NOMO-1 treated with dmso at 0.1 percent for 144 hours (cell line): Measurements from ENCODE around the gene MGMT.

ENCODE experiments used
- DNase-seq: peaks from one replicate; lab custom pipeline; 2025; ENCODE audit not compliant: unreplicated experiment; lab: John Stamatoyannopoulos, UW

MGMT gene

GRCh38 chr10:129581827-129582411 lies 114.9 kb downstream of the MGMT start:
- no peak for DNase-seq

- DNase-seq: no peak
These were observed 116.8 kb downstream of the MGMT start for GRCh38 chr10:129583831-129584230.

DNA sequence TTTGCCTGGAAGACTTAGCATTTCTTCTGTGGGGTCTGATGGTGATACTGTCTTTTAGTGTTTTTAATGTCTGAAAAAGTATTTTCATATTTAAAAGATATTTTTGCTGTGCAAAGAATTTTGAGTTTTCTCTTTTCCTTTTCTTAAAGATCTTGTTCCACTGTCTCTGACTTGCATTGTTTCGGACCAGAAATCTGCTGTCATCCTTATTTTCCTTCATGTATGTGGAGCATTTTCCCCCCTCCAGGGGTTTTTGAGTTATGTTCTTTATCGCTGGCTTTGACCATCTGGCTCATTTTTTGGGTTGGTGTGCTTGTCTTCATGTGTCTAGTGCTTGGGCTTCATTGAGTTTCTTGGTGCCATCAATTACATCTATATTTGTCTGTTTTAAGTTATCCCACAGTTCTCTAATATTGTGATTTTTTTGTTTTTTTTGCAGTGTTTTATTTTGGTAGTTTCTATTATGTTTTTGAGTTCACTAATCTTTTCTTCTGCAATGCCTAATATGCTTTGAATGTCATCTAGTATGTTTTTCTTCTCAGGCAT lies 119.9 kb downstream of the MGMT start:
- no peak for DNase-seq

DNA sequence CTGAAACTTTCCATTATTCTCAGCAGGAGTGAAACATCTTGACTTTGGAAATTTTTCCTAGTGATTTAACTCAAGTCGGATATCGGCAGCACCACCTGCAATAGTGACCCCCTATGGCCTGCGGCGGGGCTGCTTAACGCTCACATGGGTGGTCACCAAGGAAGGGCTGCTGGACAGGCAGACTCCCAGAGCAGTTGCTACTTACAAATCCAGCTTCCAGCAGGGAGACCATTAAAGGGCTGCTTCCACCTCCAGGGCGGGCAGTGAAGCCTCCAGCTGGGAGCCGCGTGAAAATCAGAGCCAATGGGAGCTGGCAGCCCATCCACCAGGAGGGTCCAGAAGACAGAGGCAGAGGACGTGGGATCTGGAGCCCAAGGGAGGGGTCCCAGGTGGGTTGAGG lies 122.5 kb downstream of the MGMT start:
- no peak for DNase-seq

- no peak for DNase-seq
These were observed 126.9 kb downstream of the MGMT start for GRCh38 chr10:129593953-129594352.

- no peak for DNase-seq
These were observed 127.8 kb downstream of the MGMT start for GRCh38 chr10:129594811-129595210.

DNA sequence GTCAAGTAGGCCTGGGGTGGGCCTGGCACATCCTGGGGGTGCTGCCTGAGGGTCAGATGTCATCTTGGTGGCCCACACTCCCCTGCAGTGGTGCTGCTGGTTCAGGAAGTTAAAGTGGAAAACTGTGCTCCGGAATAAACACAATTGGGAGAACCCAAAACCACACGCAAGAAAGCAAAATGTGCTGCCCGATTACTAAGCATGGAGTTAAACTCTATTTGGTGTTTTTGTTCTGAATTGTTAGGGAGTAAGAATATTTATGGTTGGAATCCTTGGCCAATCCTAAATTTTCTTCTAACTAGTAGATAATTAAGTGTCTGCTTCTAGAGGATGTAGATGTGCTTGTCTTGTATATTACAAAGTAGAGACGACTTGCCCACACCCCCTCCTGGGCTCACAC lies 131.4 kb downstream of the MGMT start:
- DNase-seq: no peak

DNA sequence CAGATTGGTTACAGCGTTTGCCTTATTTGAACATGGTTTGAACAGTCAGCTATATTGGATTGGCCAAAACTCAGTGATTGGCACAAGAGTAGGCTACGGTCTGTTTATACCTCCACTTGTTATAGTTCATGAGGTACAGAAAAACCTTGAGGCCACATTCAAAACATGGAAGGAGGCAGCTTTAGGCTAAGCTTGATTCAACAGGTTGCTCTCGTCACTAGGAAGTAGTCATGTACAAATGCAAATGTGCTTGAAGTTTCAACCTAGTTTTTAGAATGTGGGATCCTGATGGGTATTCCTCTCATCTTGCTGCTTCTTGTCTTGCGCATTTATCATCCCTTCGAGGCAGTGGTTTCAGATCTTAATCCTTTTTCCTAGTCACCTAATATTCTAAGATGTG lies 132.1 kb downstream of the MGMT start:
- DNase-seq: no peak

GRCh38 chr10:129601737-129602136 lies 134.7 kb downstream of the MGMT start:
- no peak for DNase-seq

GRCh38 chr10:129602938-129603535 lies 136.0 kb downstream of the MGMT start:
- no peak for DNase-seq

- DNase-seq: no peak
These were observed 137.4 kb downstream of the MGMT start for GRCh38 chr10:129604333-129605032.

- no peak for DNase-seq
These were observed 138.4 kb downstream of the MGMT start for GRCh38 chr10:129605266-129605985.

DNA sequence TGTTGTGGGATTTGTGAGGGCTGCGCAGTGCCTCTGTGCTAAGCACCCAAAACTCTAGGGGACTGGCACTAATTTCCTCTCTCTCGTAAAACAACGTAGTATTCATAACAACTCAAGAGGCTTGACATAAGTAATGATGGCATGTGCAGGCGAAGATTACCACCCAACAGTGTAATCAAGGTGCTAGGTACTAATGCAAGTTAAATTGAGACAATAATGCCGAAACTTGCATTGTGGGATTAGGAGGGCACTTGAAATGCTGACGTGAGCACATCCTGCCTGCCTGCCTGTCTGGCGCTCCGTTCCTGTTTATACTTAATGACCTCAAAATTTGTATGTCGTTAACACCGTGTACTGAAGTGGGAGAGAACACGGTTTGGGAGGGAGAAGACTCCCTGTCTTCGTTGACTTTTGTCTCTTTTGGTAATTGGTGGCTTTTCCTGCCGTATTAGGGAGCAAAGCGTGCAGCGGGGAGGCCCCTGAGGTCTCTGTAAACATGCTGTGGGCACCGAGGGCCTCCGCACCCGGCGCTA lies 139.0 kb downstream of the MGMT start:
- no peak for DNase-seq

DNA sequence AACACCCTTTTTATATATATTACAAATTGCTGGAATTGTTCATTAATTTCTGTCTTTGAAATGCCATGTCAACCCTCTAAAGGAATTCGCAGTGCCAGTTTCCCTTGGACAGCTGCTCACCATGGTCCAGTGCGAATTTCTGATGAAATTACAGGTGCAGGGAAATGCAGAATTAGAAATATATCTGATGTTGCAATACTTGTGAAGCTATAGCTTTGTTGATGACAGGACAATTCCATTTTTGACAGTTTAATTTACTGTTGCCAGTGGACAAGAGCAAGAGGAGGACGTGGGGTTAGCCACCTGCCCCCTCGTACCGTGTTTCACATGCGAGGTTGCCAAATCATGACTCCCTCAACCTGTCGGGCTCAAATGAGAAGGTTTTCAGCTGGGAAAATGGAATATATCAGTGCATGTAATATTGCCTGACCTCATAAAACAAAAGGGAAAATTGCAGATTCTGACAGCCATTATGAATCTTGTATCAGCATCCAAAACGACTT lies 140.6 kb downstream of the MGMT start:
- no peak for DNase-seq

- DNase-seq: no peak
These were observed 141.6 kb downstream of the MGMT start for GRCh38 chr10:129608653-129609052.

- DNase-seq: no peak
These were observed 142.5 kb downstream of the MGMT start for GRCh38 chr10:129609551-129609950.

GRCh38 chr10:129612481-129613109 lies 145.6 kb downstream of the MGMT start:
- no peak for DNase-seq

- DNase-seq: no peak
These were observed 146.4 kb downstream of the MGMT start for GRCh38 chr10:129613377-129613980.

- no peak for DNase-seq
These were observed 147.3 kb downstream of the MGMT start for GRCh38 chr10:129614341-129614740.

- DNase-seq: no peak
These were observed 148.3 kb downstream of the MGMT start for GRCh38 chr10:129615381-129615780.
